Activated CD8-positive, alpha-beta T cell treated with anti-CD3 and anti-CD28 coated beads for 36 hours (primary cell): ENCODE measurements around the gene CCAR1. TPM values are rescaled to one million over a fixed set of nuclear protein-coding genes. Genes with fewer than 3 reads are reported as not detected.
A peak's percentile ranks its signal among the peaks of the same experiment; 100 is the strongest.

Source experiments
- ATAC-seq: fragments of 200-7000 bp; cut with Tn5 transposase; one replicate; pipeline ENCODE4 v1.10.0; 2021; ENCODE audit warnings: mild to moderate bottlenecking, moderate library complexity
- CTCF ChIA-PET: fragments of 350-600 bp; sonication (Branson Sonifier 250); formaldehyde crosslinking; loops from one replicate; lab custom pipeline; 2021; ENCODE audit warnings: antibody characterized with exemption; lab: Charles Lee
- POLR2A ChIA-PET: fragments of 350-600 bp; sonication (Branson Sonifier 250); formaldehyde crosslinking; loops from one replicate; lab custom pipeline; 2021; ENCODE audit warnings: antibody characterized with exemption; lab: Charles Lee
- DNase-seq: peaks from one replicate; pipeline ENCODE4 v3.0.0-alpha.2; 2020
- H3K27ac Mint-ChIP-seq: one replicate; pipeline ENCODE4 v1.8.0; 2021; ENCODE audit warnings: mild to moderate bottlenecking, mixed read lengths
- H3K27me3 Mint-ChIP-seq: one replicate; pipeline ENCODE4 v1.8.0; 2021; ENCODE audit warnings: mixed read lengths
- H3K36me3 Mint-ChIP-seq: one replicate; pipeline ENCODE4 v1.8.0; 2021; ENCODE audit warnings: low read depth, mixed read lengths
- H3K4me1 Mint-ChIP-seq: one replicate; pipeline ENCODE4 v1.8.0; 2021; ENCODE audit warnings: low read depth, mixed read lengths
- H3K4me3 Mint-ChIP-seq: one replicate; pipeline ENCODE4 v1.8.0; 2021; ENCODE audit warnings: mild to moderate bottlenecking, moderate library complexity, mixed read lengths
- H3K9me3 Mint-ChIP-seq: one replicate; pipeline ENCODE4 v1.8.0; 2021; ENCODE audit warnings: mixed read lengths
- intact Hi-C: fragments of 100-400 bp; cut with micrococcal nuclease; formaldehyde crosslinking; loops from one replicate; pipeline ENCODE4 v1.10.0; 2022
- total RNA-seq, 2 experiments: library from RNA; stranded (reverse); gene quantifications; one replicate each; pipeline ENCODE4 v1.2.3, GENCODE V29; 2021
- TF ChIP-seq, protein P1 (sequence below): fragments of 200-600 bp; IDR thresholded peaks from one replicate; pipeline ENCODE4 v1.8.0; 2022; ENCODE audit warnings: antibody characterized with exemption, mild to moderate bottlenecking

Gene CCAR1, protein sequence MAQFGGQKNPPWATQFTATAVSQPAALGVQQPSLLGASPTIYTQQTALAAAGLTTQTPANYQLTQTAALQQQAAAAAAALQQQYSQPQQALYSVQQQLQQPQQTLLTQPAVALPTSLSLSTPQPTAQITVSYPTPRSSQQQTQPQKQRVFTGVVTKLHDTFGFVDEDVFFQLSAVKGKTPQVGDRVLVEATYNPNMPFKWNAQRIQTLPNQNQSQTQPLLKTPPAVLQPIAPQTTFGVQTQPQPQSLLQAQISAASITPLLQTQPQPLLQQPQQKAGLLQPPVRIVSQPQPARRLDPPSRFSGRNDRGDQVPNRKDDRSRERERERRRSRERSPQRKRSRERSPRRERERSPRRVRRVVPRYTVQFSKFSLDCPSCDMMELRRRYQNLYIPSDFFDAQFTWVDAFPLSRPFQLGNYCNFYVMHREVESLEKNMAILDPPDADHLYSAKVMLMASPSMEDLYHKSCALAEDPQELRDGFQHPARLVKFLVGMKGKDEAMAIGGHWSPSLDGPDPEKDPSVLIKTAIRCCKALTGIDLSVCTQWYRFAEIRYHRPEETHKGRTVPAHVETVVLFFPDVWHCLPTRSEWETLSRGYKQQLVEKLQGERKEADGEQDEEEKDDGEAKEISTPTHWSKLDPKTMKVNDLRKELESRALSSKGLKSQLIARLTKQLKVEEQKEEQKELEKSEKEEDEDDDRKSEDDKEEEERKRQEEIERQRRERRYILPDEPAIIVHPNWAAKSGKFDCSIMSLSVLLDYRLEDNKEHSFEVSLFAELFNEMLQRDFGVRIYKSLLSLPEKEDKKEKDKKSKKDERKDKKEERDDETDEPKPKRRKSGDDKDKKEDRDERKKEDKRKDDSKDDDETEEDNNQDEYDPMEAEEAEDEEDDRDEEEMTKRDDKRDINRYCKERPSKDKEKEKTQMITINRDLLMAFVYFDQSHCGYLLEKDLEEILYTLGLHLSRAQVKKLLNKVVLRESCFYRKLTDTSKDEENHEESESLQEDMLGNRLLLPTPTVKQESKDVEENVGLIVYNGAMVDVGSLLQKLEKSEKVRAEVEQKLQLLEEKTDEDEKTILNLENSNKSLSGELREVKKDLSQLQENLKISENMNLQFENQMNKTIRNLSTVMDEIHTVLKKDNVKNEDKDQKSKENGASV
- 100 to 1,000 TPM in 1 of 2 experiments, 10 to 100 TPM in 1; 86.3 to 101 TPM for total RNA-seq

DNA sequence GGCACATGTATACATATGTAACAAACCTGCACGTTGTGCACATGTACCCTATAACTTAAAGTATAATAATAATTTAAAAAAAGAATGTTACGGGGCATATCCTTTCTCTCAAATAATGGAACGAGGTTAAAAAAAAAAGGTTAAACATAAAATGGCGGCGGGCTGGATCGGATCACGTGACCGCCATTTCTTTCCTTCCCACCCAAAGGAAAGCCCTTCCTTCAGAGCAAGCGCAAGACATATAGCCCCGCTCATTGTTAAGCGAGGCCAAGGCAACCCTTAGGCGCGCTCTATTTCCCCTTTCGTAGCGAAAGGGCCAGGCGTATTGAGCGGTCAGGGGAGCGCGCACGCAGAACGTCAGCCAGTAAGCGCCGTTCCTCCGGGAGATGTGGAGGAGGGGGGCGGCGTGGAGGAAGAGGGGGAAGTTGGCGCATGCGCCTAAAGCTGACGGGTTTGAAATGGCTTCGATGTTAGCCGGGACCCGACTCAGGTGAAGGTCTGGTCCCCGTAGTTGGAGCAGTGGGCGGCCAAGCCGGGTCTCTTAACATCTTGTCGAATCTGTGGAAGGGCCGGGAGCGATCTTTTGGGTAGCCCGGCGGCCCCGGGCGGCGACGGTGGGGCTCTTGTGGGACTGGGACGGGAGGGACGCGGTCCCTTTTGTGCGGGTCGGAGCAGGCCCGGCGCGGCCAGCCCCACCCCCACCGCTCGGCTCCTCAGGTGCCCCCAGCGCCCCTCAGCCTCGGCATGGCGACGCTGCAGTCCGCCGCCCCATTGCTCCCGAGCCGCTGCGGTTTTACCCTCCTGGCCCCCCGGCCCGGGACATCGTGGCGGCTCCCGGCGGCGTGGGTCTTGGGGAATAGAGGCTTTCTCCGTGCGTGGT, at the start of gene CCAR1:
CCAR1 (plus strand) TSS at position 447 of the 880 bp plus-strand sequence. CDS start 1,266 bp downstream, outside the sequence.
- ATAC-seq = peak; percentile 99
- CTCF ChIA-PET = no interaction called here
- TF ChIP-seq, protein P1, sequence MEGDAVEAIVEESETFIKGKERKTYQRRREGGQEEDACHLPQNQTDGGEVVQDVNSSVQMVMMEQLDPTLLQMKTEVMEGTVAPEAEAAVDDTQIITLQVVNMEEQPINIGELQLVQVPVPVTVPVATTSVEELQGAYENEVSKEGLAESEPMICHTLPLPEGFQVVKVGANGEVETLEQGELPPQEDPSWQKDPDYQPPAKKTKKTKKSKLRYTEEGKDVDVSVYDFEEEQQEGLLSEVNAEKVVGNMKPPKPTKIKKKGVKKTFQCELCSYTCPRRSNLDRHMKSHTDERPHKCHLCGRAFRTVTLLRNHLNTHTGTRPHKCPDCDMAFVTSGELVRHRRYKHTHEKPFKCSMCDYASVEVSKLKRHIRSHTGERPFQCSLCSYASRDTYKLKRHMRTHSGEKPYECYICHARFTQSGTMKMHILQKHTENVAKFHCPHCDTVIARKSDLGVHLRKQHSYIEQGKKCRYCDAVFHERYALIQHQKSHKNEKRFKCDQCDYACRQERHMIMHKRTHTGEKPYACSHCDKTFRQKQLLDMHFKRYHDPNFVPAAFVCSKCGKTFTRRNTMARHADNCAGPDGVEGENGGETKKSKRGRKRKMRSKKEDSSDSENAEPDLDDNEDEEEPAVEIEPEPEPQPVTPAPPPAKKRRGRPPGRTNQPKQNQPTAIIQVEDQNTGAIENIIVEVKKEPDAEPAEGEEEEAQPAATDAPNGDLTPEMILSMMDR = no peak

DNA sequence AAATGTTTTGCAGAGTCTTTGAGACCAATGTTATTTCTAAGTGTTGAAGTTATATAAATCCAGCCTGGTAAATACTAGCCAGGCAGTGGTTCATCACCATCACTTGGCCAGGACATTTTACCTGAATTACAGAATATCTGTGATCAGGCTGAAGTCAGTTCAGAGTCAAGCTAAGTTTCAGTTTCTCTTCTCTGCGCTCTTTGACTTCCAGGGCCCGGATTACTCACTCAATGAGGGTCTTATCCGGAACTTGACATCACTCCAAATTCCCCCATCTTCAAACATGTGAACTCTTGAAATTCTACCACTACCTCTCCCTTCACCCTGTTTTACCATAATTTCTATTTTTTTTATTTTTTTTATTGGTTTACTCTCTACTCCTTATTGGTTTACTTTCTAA, 36.6 kb upstream of the CCAR1 start:
- peak overlapping the region; percentile 52 for H3K4me3 Mint-ChIP-seq
- H3K36me3 Mint-ChIP-seq = peaks cover 3% of the 10 kb centered on the region
- peaks cover 2% of the 10 kb centered on the region for H3K4me1 Mint-ChIP-seq
- CTCF ChIA-PET = no interaction called here
- H3K27me3 Mint-ChIP-seq = no peaks in the 10 kb centered on the region
- H3K9me3 Mint-ChIP-seq = no peaks in the 10 kb centered on the region
- POLR2A ChIA-PET = no interaction called here
- H3K27ac Mint-ChIP-seq = peak overlapping the region; percentile 69
- peak; percentile 15 for DNase-seq
- TF ChIP-seq, protein P1 = no peak
- peak; percentile 77 for ATAC-seq
- intact Hi-C loops = no loop called here

More for the DNA sequence above, at the start of gene CCAR1:
- POLR2A ChIA-PET = interaction anchor here (1.2 to 1.5 kb wide), 3 partner anchors 30 to 235 kb away, joined by 3 to 4 read pairs (median 3); partner anchors contain the start of gene DDX21
- Mint-ChIP-seq H3K4me3 (peak within 1 kb of the TSS; percentile 97), H3K36me3 (peaks cover 26% of the 10 kb centered on the region), H3K9me3 (no peaks in the 10 kb centered on the region), H3K4me1 (peaks cover 10% of the 10 kb centered on the region), H3K27me3 (no peaks in the 10 kb centered on the region), H3K27ac (peak within 1 kb of the TSS; percentile 98)
- intact Hi-C loops = no loop called here
- DNase-seq = peak; percentile 99

DNA sequence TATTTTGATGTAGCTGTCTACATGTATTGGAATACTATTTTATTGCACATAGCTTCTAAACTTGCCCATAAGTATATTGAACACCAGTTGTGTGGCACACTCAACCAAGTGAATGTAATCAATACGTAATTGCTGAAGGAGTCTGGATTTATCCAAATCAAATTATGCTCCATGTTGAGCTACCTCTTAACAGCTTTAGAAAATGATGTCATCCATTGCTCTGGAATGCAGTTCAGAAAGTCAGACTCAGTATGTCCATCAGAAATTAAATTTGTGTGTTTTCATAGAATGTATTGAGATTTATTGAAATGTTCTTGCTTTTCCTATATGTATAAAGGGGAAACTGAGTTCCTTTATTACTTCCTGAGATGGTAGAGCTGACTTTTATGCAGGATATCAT, 25.0 kb upstream of the CCAR1 start:
- H3K27me3 Mint-ChIP-seq = no peaks in the 10 kb centered on the region
- TF ChIP-seq, protein P1 = no peak
- intact Hi-C loops = no loop called here
- no peaks in the 10 kb centered on the region for H3K36me3 Mint-ChIP-seq
- no peak overlapping the region for H3K4me3 Mint-ChIP-seq
- no peaks in the 10 kb centered on the region for H3K9me3 Mint-ChIP-seq
- ChIA-PET POLR2A (interaction anchor here (0.6 kb wide), 1 partner anchor 506 kb away, joined by 4 read pairs; no protein-coding TSS in a partner anchor), CTCF (interaction anchor here (1.5 kb wide), 1 partner anchor 145 kb away, joined by 4 read pairs; no protein-coding TSS in a partner anchor)
- H3K27ac Mint-ChIP-seq = no peak overlapping the region
- no peaks in the 10 kb centered on the region for H3K4me1 Mint-ChIP-seq
- ATAC-seq (no peak), DNase-seq (no peak)

DNA sequence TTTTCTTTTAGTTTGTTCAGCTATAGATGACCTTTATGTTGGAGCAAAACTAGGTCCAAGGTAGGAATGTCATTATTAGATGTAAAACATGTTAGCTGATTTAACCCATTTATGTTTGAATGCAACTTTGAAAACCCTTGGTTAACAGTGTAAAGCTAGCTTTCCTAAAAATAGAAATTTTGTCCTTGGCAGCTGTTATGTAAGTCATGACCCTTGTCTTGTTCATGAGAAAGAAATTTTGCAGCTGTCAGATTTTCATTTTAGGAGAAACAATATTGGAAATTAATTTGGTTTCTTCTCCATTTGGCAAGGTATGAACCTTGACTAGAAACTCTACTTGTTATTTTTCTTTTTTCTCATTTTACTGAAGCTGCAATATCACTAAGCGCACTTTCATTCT, 23.9 kb upstream of the CCAR1 start:
- no peak overlapping the region for H3K4me3 Mint-ChIP-seq
- TF ChIP-seq, protein P1 = no peak
- CTCF ChIA-PET = no interaction called here
- no peaks in the 10 kb centered on the region for H3K36me3 Mint-ChIP-seq
- no peak overlapping the region for H3K27ac Mint-ChIP-seq
- no peaks in the 10 kb centered on the region for H3K27me3 Mint-ChIP-seq
- ATAC-seq = no peak
- H3K4me1 Mint-ChIP-seq = no peaks in the 10 kb centered on the region
- no peak for DNase-seq
- no peaks in the 10 kb centered on the region for H3K9me3 Mint-ChIP-seq
- intact Hi-C loops = no loop called here
- POLR2A ChIA-PET = no interaction called here
